GM12801 (cell line): ENCODE results near the gene ABI1.

Experiments used
- CTCF ChIP-seq: IDR thresholded peaks from one replicate; pipeline ENCODE4 v1.5.1; 2011; ENCODE audit warnings: control low read depth; ENCODE audit not compliant: insufficient read length; ENCODE audit errors: extremely low read depth

ABI1 gene

DNA sequence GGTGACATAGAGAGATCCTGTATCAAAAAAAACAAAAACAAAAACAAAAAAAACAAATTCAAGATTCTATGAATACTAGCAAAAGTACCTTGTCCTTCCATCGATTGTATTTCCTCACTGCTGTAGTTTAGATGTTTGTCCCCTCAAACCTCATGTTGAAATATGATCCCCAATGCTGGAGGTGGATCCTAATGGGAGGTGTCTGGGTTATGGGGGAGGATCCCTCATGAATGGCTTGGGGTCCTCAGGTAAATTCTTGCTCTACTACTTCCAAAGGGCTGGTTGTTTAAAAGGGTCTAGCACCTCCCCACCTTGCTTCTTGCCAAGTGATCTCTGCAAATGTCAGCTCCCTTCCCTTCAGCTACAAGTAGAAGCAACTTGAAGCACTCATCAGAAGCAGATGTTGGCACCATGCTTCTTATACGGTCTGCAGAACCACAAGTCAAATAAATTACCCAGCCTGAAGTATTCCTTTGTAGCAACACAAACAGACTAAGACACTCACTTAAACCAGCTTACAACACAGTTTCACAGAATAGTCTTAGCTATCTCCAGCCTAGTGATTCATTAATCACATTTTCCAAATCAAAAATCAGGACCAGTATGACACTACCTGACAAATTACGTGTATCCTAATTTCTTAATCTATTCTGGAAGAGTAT, 20.7 kb downstream of the ABI1 start:
- TF ChIP-seq CTCF = no peak

- TF ChIP-seq CTCF = no peak
These were observed 23.6 kb downstream of the ABI1 start for GRCh38 chr10:26837139-26837538.

- no peak for TF ChIP-seq CTCF
These were observed 25.7 kb downstream of the ABI1 start for GRCh38 chr10:26835025-26835424.

DNA sequence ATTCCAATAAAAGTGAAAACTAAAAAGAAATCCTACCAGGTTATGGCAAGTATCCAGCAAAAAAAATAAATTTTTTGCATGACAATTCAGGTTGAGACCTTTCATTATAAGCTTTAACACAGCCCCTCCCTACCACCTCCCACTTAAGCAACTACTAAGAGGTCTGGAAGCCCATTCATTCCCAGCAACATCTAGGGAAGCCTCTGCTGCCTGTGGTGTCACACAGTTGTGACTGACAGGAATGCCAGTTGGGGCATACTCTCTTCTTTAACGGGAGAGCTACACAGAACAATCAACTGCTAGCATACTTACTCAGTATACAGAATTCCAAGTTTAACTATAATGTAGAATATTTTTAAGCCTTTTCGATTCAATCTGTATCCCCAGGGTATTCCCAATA, 27.8 kb downstream of the ABI1 start:
- TF ChIP-seq CTCF = no peak

GRCh38 chr10:26831936-26832335, 28.8 kb downstream of the ABI1 start:
- no peak for TF ChIP-seq CTCF

- no peak for TF ChIP-seq CTCF
These were observed 30.8 kb downstream of the ABI1 start for GRCh38 chr10:26829810-26830515.

DNA sequence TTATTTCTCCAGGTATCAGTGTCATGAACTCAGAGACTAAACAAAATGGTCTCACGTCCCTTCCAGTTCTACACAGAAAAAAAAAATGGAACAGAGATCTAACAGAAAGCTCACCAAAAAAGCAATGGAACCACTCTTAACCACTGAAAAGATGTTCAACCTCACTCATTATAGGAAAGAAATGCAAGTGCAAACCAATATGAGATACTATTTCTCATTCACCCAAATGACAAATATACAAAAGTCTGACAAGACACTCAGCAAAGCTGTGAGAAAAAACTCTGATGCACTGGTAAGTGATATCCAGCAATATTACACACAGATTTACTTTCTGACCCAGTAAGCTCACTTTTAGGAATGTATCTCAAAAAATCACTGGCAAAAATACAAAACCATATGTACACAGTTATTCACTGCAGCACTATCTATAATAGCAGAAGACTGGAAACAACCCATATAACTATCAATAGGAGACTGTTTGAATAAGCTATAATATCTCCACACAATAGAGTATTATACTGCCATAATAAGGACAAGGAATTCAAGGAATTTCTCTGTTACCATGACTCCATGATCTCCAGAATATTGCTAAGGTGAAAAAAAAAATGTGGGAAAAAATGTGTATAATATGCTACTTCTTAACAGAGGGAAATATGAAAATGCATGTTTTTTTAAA, 36.6 kb downstream of the ABI1 start:
- TF ChIP-seq CTCF = no peak
